Measurements from ENCODE around the gene NDUFAF4.

DNA sequence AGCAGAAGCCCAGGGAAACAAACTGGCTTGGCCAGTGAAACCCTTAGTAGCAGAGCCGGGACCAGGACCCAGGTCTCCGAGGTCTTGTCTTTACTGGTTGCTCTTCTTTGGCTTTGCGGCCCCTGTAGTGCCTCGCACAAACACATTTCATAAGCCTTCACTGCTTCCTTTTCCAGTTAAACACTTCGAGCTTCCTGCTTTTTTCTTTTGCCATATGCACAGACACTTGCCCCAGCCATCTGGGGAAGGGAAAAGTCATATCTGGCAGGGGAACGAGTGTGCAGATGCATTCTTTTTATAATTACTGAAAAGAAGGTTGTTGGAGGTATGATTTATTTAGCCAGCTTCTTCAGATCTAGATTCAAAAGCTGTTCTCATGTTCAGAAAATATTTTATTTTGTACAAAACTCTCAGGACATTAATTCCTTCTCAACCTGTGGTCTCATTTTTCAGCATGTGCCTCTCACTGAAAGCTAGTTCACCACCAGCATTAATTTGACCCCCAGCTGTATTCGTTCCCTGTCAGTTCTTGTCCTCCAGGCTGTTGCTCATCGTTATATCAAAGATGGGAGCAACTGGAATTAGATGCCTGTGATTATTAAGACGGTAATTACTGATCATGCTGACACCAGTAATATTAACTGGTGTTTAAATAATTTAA lies 46.0 kb upstream of the NDUFAF4 start:
- TF ChIP-seq POLR2A (IDR thresholded peaks at IDR 0.05) (no peak), EP300 (IDR thresholded peaks at IDR 0.05) (no peak)
- TF ChIP-seq, protein P1, sequence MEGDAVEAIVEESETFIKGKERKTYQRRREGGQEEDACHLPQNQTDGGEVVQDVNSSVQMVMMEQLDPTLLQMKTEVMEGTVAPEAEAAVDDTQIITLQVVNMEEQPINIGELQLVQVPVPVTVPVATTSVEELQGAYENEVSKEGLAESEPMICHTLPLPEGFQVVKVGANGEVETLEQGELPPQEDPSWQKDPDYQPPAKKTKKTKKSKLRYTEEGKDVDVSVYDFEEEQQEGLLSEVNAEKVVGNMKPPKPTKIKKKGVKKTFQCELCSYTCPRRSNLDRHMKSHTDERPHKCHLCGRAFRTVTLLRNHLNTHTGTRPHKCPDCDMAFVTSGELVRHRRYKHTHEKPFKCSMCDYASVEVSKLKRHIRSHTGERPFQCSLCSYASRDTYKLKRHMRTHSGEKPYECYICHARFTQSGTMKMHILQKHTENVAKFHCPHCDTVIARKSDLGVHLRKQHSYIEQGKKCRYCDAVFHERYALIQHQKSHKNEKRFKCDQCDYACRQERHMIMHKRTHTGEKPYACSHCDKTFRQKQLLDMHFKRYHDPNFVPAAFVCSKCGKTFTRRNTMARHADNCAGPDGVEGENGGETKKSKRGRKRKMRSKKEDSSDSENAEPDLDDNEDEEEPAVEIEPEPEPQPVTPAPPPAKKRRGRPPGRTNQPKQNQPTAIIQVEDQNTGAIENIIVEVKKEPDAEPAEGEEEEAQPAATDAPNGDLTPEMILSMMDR (IDR thresholded peaks at IDR 0.05) = no peak
